Osteoblast (primary cell): Measurements from ENCODE around the gene TRAPPC4. TPM values are rescaled to one million over a fixed set of nuclear protein-coding genes. Genes with fewer than 3 reads are reported as not detected.
A peak's percentile ranks its signal among the peaks of the same experiment; 100 is the strongest.

Experiments used
- DNase-seq: peaks from one replicate; pipeline ENCODE4 v3.0.0; 2011; ENCODE audit warnings: low spot score, mixed read lengths; ENCODE audit not compliant: insufficient read length; ENCODE audit errors: missing footprints
- H2AFZ ChIP-seq: 2 replicates; pipeline ENCODE4 v1.6.0; 2011; ENCODE audit warnings: mild to moderate bottlenecking, low read length
- H3K27ac ChIP-seq: 2 replicates; pipeline ENCODE4 v1.5.1; 2011; ENCODE audit warnings: mild to moderate bottlenecking, low read depth, low read length, moderate library complexity
- H3K27me3 ChIP-seq: 2 replicates; pipeline ENCODE4 v1.6.0; 2012; ENCODE audit warnings: mild to moderate bottlenecking, control low read depth, inconsistent platforms, low read length, moderate library complexity; ENCODE audit not compliant: insufficient read depth
- H3K36me3 ChIP-seq: 2 replicates; pipeline ENCODE4 v1.5.1; 2011; ENCODE audit warnings: mild to moderate bottlenecking, low read length, control low read depth, moderate library complexity; ENCODE audit not compliant: insufficient read depth
- H3K4me1 ChIP-seq: 2 replicates; pipeline ENCODE4 v1.5.1; 2011; ENCODE audit warnings: mild to moderate bottlenecking, low read length, control low read depth, moderate library complexity; ENCODE audit not compliant: insufficient read depth
- H3K4me2 ChIP-seq: 2 replicates; pipeline ENCODE4 v1.6.0; 2011; ENCODE audit warnings: mild to moderate bottlenecking, low read length; ENCODE audit not compliant: insufficient read depth
- H3K4me3 ChIP-seq: fragments of 200-600 bp; sonication (generic); 3 replicates; pipeline ENCODE4 v1.5.1; 2012; ENCODE audit warnings: mild to moderate bottlenecking, low read length, inconsistent platforms; ENCODE audit not compliant: insufficient read depth
- H3K79me2 ChIP-seq: 2 replicates; pipeline ENCODE4 v1.6.0; 2012; ENCODE audit warnings: mild to moderate bottlenecking, low read length, control low read depth, inconsistent platforms; ENCODE audit not compliant: insufficient read depth
- H3K9me3 ChIP-seq: 2 replicates; pipeline ENCODE4 v1.5.1; 2011; ENCODE audit warnings: low read depth, low read length, control low read depth
- H4K20me1 ChIP-seq: 2 replicates; pipeline ENCODE4 v1.6.0; 2012; ENCODE audit warnings: mild to moderate bottlenecking, low read length, control low read depth; ENCODE audit not compliant: insufficient read depth
- total RNA-seq: library from RNA; depleted of rRNA; stranded (reverse); fragments of >200 nt; gene quantifications from 2 replicates; pipeline ENCODE4 v1.2.3, GENCODE V29; 2012
- TF ChIP-seq, protein P1 (sequence below): IDR thresholded peaks from 2 replicates; pipeline ENCODE4 v1.5.1; 2011; ENCODE audit warnings: mild to moderate bottlenecking, low read depth, low read length, moderate library complexity; ENCODE audit errors: extremely low read depth

The TRAPPC4 gene
- total RNA-seq, 1 donor, result 42.3 TPM

GRCh38 chr11:119006656-119007055 is 11.9 kb upstream of the TRAPPC4 start:
- H2AFZ ChIP-seq, result no peak overlapping the region
- no peaks in the 10 kb centered on the region for H3K79me2 ChIP-seq
- H3K9me3 ChIP-seq, result no peaks in the 10 kb centered on the region
- no peaks in the 10 kb centered on the region for H4K20me1 ChIP-seq
- H3K27ac ChIP-seq, result no peak overlapping the region
- DNase-seq, result no peak
- H3K36me3 ChIP-seq, result peaks cover 48% of the 10 kb centered on the region
- no peaks in the 10 kb centered on the region for H3K4me1 ChIP-seq
- H3K4me3 ChIP-seq, result no peak overlapping the region
- H3K4me2 ChIP-seq, result no peak overlapping the region
- TF ChIP-seq, protein P1, sequence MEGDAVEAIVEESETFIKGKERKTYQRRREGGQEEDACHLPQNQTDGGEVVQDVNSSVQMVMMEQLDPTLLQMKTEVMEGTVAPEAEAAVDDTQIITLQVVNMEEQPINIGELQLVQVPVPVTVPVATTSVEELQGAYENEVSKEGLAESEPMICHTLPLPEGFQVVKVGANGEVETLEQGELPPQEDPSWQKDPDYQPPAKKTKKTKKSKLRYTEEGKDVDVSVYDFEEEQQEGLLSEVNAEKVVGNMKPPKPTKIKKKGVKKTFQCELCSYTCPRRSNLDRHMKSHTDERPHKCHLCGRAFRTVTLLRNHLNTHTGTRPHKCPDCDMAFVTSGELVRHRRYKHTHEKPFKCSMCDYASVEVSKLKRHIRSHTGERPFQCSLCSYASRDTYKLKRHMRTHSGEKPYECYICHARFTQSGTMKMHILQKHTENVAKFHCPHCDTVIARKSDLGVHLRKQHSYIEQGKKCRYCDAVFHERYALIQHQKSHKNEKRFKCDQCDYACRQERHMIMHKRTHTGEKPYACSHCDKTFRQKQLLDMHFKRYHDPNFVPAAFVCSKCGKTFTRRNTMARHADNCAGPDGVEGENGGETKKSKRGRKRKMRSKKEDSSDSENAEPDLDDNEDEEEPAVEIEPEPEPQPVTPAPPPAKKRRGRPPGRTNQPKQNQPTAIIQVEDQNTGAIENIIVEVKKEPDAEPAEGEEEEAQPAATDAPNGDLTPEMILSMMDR, result no peak
- no peaks in the 10 kb centered on the region for H3K27me3 ChIP-seq

GRCh38 chr11:119011476-119012053 is 7.0 kb upstream of the TRAPPC4 start:
- TF ChIP-seq, protein P1, result no peak
- peaks cover 12% of the 10 kb centered on the region for H3K79me2 ChIP-seq
- no peaks in the 10 kb centered on the region for H4K20me1 ChIP-seq
- no peak overlapping the region for H3K27ac ChIP-seq
- H3K4me2 ChIP-seq, result no peak overlapping the region
- H2AFZ ChIP-seq, result no peak overlapping the region
- H3K4me3 ChIP-seq, result no peak overlapping the region
- no peak for DNase-seq
- H3K9me3 ChIP-seq, result no peaks in the 10 kb centered on the region
- H3K36me3 ChIP-seq, result peaks cover 59% of the 10 kb centered on the region
- no peaks in the 10 kb centered on the region for H3K27me3 ChIP-seq
- H3K4me1 ChIP-seq, result peaks cover 5% of the 10 kb centered on the region

- H4K20me1 ChIP-seq, result no peaks in the 10 kb centered on the region
- TF ChIP-seq, protein P1, result no peak
- H3K27me3 ChIP-seq, result no peaks in the 10 kb centered on the region
- H3K79me2 ChIP-seq, result peaks cover 23% of the 10 kb centered on the region
- peak; percentile 79 for DNase-seq
- no peaks in the 10 kb centered on the region for H3K9me3 ChIP-seq
- H3K27ac ChIP-seq, result no peak overlapping the region
- no peak overlapping the region for H2AFZ ChIP-seq
- peaks cover 13% of the 10 kb centered on the region for H3K4me1 ChIP-seq
- no peak overlapping the region for H3K4me2 ChIP-seq
- H3K36me3 ChIP-seq, result peaks cover 50% of the 10 kb centered on the region
- H3K4me3 ChIP-seq, result no peak overlapping the region
Observed at GRCh38 chr11:119012629-119013170, 5.9 kb upstream of the TRAPPC4 start.

- no peak overlapping the region for H3K4me3 ChIP-seq
- no peaks in the 10 kb centered on the region for H3K9me3 ChIP-seq
- DNase-seq, result peak; percentile 51
- peaks cover 36% of the 10 kb centered on the region for H3K79me2 ChIP-seq
- H3K27ac ChIP-seq, result no peak overlapping the region
- H2AFZ ChIP-seq, result no peak overlapping the region
- no peaks in the 10 kb centered on the region for H3K27me3 ChIP-seq
- TF ChIP-seq, protein P1, result no peak
- no peak overlapping the region for H3K4me2 ChIP-seq
- peaks cover 48% of the 10 kb centered on the region for H3K36me3 ChIP-seq
- peaks cover 13% of the 10 kb centered on the region for H3K4me1 ChIP-seq
- peaks cover 3% of the 10 kb centered on the region for H4K20me1 ChIP-seq
Observed at GRCh38 chr11:119014209-119014924, 4.2 kb upstream of the TRAPPC4 start.
